HL-60 (cell line): Measurements from ENCODE around the gene GHDC.

Experiments
- DNase-seq, 2 experiments: peaks; one replicate each; pipeline ENCODE4 v3.0.0-alpha.2; 2010 to 2020; ENCODE audit warnings: low read depth in 1 of 2, low spot score in 1 of 2
- H3K27ac ChIP-seq: fragments of 250-450 bp; sonication (Bioruptor Pico); replicated peaks from 2 replicates; pipeline ENCODE4 v1.5.1; 2020; ENCODE audit warnings: mild to moderate bottlenecking, moderate library complexity
- H3K27me3 ChIP-seq: fragments of 250-450 bp; sonication (Bioruptor Pico); 2 replicates; pipeline ENCODE4 v1.5.1; 2021; ENCODE audit warnings: mild to moderate bottlenecking, moderate library complexity; ENCODE audit not compliant: insufficient read depth, poor library complexity, severe bottlenecking
- H3K4me3 ChIP-seq: replicated peaks from 2 replicates; pipeline ENCODE4 v1.5.1; 2011; ENCODE audit warnings: mild to moderate bottlenecking, control low read depth, low read length; ENCODE audit not compliant: insufficient read depth
- CTCF ChIP-seq: IDR thresholded peaks from one replicate; pipeline ENCODE4 v1.5.1; 2011; ENCODE audit warnings: low read length, control low read depth, inconsistent platforms; ENCODE audit not compliant: insufficient read depth
- GABPA ChIP-seq: IDR thresholded peaks from 2 replicates; pipeline ENCODE4 v1.6.1; 2012; ENCODE audit warnings: low read depth
- POLR2AphosphoS5 ChIP-seq: IDR thresholded peaks from 2 replicates; pipeline ENCODE4 v1.6.1; 2012; ENCODE audit warnings: low read depth
- REST ChIP-seq: IDR thresholded peaks from 2 replicates; pipeline ENCODE4 v1.6.1; 2012; ENCODE audit warnings: low read depth; ENCODE audit not compliant: insufficient replicate concordance
- SPI1 ChIP-seq: IDR thresholded peaks from 2 replicates; pipeline ENCODE4 v1.6.1; 2012; ENCODE audit warnings: low read depth, mild to moderate bottlenecking, borderline replicate concordance

GHDC gene

GRCh38 chr17:42230225-42230624 lies 35.9 kb upstream of the GHDC start:
- Histone ChIP-seq H3K27me3 (no peaks in the 10 kb centered on the region), H3K4me3 (no peak overlapping the region), H3K27ac (no peak overlapping the region)
- TF ChIP-seq REST (no peak), GABPA (no peak), POLR2AphosphoS5 (no peak)
- DNase-seq, result no peak

- Histone ChIP-seq H3K27me3 (no peaks in the 10 kb centered on the region), H3K4me3 (no peak overlapping the region), H3K27ac (no peak overlapping the region)
- TF ChIP-seq REST (no peak), SPI1 (no peak), POLR2AphosphoS5 (no peak), GABPA (no peak), CTCF (no peak)
- DNase-seq, result no peak
These were observed 33.8 kb upstream of the GHDC start for GRCh38 chr17:42227849-42228700.

GRCh38 chr17:42225646-42226045 lies 31.4 kb upstream of the GHDC start:
- H3K27me3 ChIP-seq, result no peaks in the 10 kb centered on the region
- TF ChIP-seq REST (no peak), GABPA (no peak), POLR2AphosphoS5 (no peak), CTCF (no peak), SPI1 (no peak)
- DNase-seq, result no peak

More at GRCh38 chr17:42225646-42226045, 31.4 kb upstream of the GHDC start:
- Histone ChIP-seq H3K27ac (no peak overlapping the region), H3K4me3 (no peak overlapping the region)
